SH-SY5Y (cell line): ENCODE results near the gene MIF.

Experiments
- GATA2 ChIP-seq: IDR thresholded peaks from 2 replicates; pipeline ENCODE4 v1.6.1; 2011; ENCODE audit warnings: mild to moderate bottlenecking, low read depth, low read length
- GATA3 ChIP-seq: IDR thresholded peaks from 2 replicates; pipeline ENCODE4 v1.6.1; 2011; ENCODE audit warnings: low read depth, mild to moderate bottlenecking, low read length, moderate library complexity

- TF ChIP-seq GATA2 = no peak
- TF ChIP-seq GATA3 = no peak
These were observed 9.3 kb downstream of the MIF start for GRCh38 chr22:23903328-23903971.
